Endothelial cell of umbilical vein (primary cell): ENCODE results near the gene CADPS. TPM values are rescaled to one million over a fixed set of nuclear protein-coding genes. Genes with fewer than 3 reads are reported as not detected.

Experiments used
- BruUV-seq: library from RNA; stranded (reverse); fragments of 400-500 nt; replicated peaks from 2 replicates; lab custom pipeline; 2021; lab: Mats Ljungman, UMichigan
- CTCF ChIA-PET: fragments of 300-600, 350-600 bp; sonication (Branson Sonifier 250); formaldehyde crosslinking; loops from one replicate; lab custom pipeline; 2021; ENCODE audit warnings: antibody characterized with exemption, inconsistent platforms; lab: Charles Lee
- POLR2A ChIA-PET: fragments of 300-600, 350-600 bp; sonication (Branson Sonifier 250); formaldehyde crosslinking; loops from one replicate; lab custom pipeline; 2021; ENCODE audit warnings: antibody characterized with exemption, inconsistent platforms; lab: Charles Lee
- DNase-seq: peaks from one replicate; pipeline ENCODE4 v3.0.0-alpha.2; 2011; ENCODE audit warnings: low read depth, low spot score
- FAIRE-seq: peaks from 2 replicates; lab custom pipeline; 2011; peaks lifted over from hg19 to GRCh38; lab: Jason Lieb, UNC
- H2AFZ ChIP-seq: 2 replicates; pipeline ENCODE4 v1.6.0; 2012; ENCODE audit warnings: low read depth, low read length, control low read depth, inconsistent platforms
- H3K27ac ChIP-seq: 2 replicates; pipeline ENCODE4 v1.5.1; 2011; ENCODE audit warnings: low read depth, mild to moderate bottlenecking, control low read depth, low read length, moderate library complexity; ENCODE audit not compliant: insufficient read depth
- H3K27me3 ChIP-seq, 2 experiments: 2 replicates each; pipeline versions ENCODE4 v1.6.0 to v1.6.1; 2011; ENCODE audit warnings: low read length in 2 of 2, mixed read lengths in 1 of 2; ENCODE audit not compliant: control insufficient read depth in 2 of 2, insufficient read depth in 2 of 2
- H3K36me3 ChIP-seq, 2 experiments: 2 replicates in 1 of 2; 3 replicates in 1 of 2; pipeline ENCODE4 v1.5.1; 2011; ENCODE audit warnings: low read length in 2 of 2, mild to moderate bottlenecking in 1 of 2, moderate library complexity in 1 of 2; ENCODE audit not compliant: control insufficient read depth in 2 of 2, insufficient read depth in 2 of 2; ENCODE audit errors: extremely low read depth in 1 of 2
- H3K4me1 ChIP-seq: 3 replicates; pipeline ENCODE4 v1.5.1; 2011; ENCODE audit warnings: mild to moderate bottlenecking, low read length; ENCODE audit not compliant: control insufficient read depth, insufficient read depth; ENCODE audit errors: extremely low read depth
- H3K4me2 ChIP-seq: 2 replicates; pipeline ENCODE4 v1.6.1; 2011; ENCODE audit warnings: low read length, control low read depth, mixed read lengths; ENCODE audit not compliant: insufficient read depth
- H3K4me3 ChIP-seq, 3 experiments: fragments of 200-600 bp in 1 of 3; sonication (generic), shearing (Covaris generic) in 1 of 3; replicated peaks in 1 of 3; 2 replicates each; pipeline ENCODE4 v1.5.1; 2011 to 2016; ENCODE audit warnings: control low read depth in 3 of 3, low read length in 3 of 3, mild to moderate bottlenecking in 2 of 3, inconsistent platforms in 1 of 3, low read depth in 1 of 3, moderate library complexity in 1 of 3; ENCODE audit not compliant: insufficient read depth in 1 of 3
- H3K79me2 ChIP-seq: 2 replicates; pipeline ENCODE4 v1.6.0; 2012; ENCODE audit warnings: low read length, inconsistent platforms; ENCODE audit not compliant: control insufficient read depth, insufficient read depth
- H3K9ac ChIP-seq: replicated peaks from 2 replicates; pipeline ENCODE3; 2011; ENCODE audit warnings: low read length, control low read depth; ENCODE audit not compliant: insufficient read depth; ENCODE audit errors: extremely low read depth
- H3K9me1 ChIP-seq: replicated peaks from 3 replicates; pipeline ENCODE4 v1.6.0; 2011; ENCODE audit warnings: mild to moderate bottlenecking, low read length; ENCODE audit not compliant: control insufficient read depth, insufficient read depth; ENCODE audit errors: extremely low read depth
- H3K9me3 ChIP-seq: replicated peaks from 2 replicates; pipeline ENCODE4 v1.5.1; 2012; ENCODE audit warnings: low read length, inconsistent platforms; ENCODE audit not compliant: control insufficient read depth, insufficient read depth
- H4K20me1 ChIP-seq: replicated peaks from 2 replicates; pipeline ENCODE3; 2011; ENCODE audit warnings: mild to moderate bottlenecking, low read length; ENCODE audit not compliant: control insufficient read depth, insufficient read depth; ENCODE audit errors: extremely low read depth
- CTCF ChIP-seq, 2 donors: IDR thresholded peaks; 1 replicate in 1 of 2; 2 replicates in 1 of 2; pipeline ENCODE4 v1.5.1; 2011; ENCODE audit warnings: low read length in 2 of 2, mild to moderate bottlenecking in 2 of 2, moderate library complexity in 2 of 2, control low read depth in 1 of 2, inconsistent platforms in 1 of 2, low read depth in 1 of 2; ENCODE audit not compliant: insufficient read depth in 1 of 2; ENCODE audit errors: extremely low read depth in 1 of 2
- EZH2 ChIP-seq: IDR thresholded peaks from 2 replicates; pipeline ENCODE4 v1.6.1; 2012; ENCODE audit warnings: borderline replicate concordance, low read depth, mild to moderate bottlenecking, moderate library complexity, low read length, inconsistent platforms; ENCODE audit not compliant: severe bottlenecking
- FOS ChIP-seq: IDR thresholded peaks from 2 replicates; pipeline ENCODE4 v1.6.1; 2011; ENCODE audit warnings: mild to moderate bottlenecking, low read length, moderate library complexity, borderline replicate concordance; ENCODE audit not compliant: insufficient read depth
- GATA2 ChIP-seq: IDR thresholded peaks from 2 replicates; pipeline ENCODE4 v1.7.0; 2011; ENCODE audit warnings: low read depth, mild to moderate bottlenecking, moderate library complexity, mixed read lengths, low read length; ENCODE audit not compliant: insufficient read length, insufficient read depth
- JUN ChIP-seq: IDR thresholded peaks from 2 replicates; pipeline ENCODE4 v1.6.1; 2011; ENCODE audit warnings: borderline replicate concordance, low read depth; ENCODE audit not compliant: insufficient read length, insufficient read depth
- MAX ChIP-seq: IDR thresholded peaks from 2 replicates; pipeline ENCODE4 v1.6.1; 2011; ENCODE audit not compliant: insufficient read depth, insufficient read length
- MYC ChIP-seq: IDR thresholded peaks from one replicate; pipeline ENCODE4 v1.6.1; 2011; ENCODE audit warnings: mild to moderate bottlenecking, low read depth, low read length
- POLR2A ChIP-seq: IDR thresholded peaks from 2 replicates; pipeline ENCODE4 v1.6.1; 2012; ENCODE audit warnings: low read depth, mild to moderate bottlenecking, control low read depth, low read length
- POLR2AphosphoS5 ChIP-seq: IDR thresholded peaks from 2 replicates; pipeline ENCODE4 v1.6.1; 2012; ENCODE audit warnings: low read depth, mild to moderate bottlenecking, control low read depth, low read length, moderate library complexity; ENCODE audit not compliant: insufficient read depth
- dilution Hi-C: fragments of 300-500 bp; cut with MboI; formaldehyde crosslinking; loops from one replicate; pipeline ENCODE4 v1.15.0; 2019; ENCODE audit warnings: low sequenced_read_pairs; ENCODE audit not compliant: extremely low pct_ligation_motif_present
- intact Hi-C: fragments of 100-400 bp; cut with micrococcal nuclease; formaldehyde crosslinking; loops from one replicate; pipeline ENCODE4 v1.10.0; 2022
- polyA plus RNA-seq, 4 experiments: library from polyadenylated mRNA; depleted of rRNA in 3 of 4; stranded (reverse) in 3 of 4; unstranded in 1 of 4; fragments of >200 nt; gene quantifications; 2 replicates each; pipeline versions ENCODE4 v1.2.1 to v1.2.3, GENCODE V29; 2011 to 2012; ENCODE audit warnings: missing spikeins in 1 of 4
- total RNA-seq: library from RNA; stranded (reverse); gene quantifications from 2 replicates; pipeline ENCODE4 v1.2.3, GENCODE V29; 2021

CADPS gene
- total and polyA plus RNA-seq, 2 donors (not counting 3 experiments of a cell fraction or from before 2014, with no cell fraction given) = not detected

- ChIA-PET POLR2A (no interaction called here), CTCF (interaction anchor here (1.0 to 1.3 kb wide), 2 partner anchors 8 to 35 kb away, joined by 3 read pairs; no protein-coding TSS in a partner anchor)
- H4K20me1 ChIP-seq = no peaks in the 10 kb centered on the region
- no peaks in the 10 kb centered on the region for H3K36me3 ChIP-seq
- no peak for DNase-seq
- dilution Hi-C loops (no loop called here), intact Hi-C loops (no loop called here)
- H3K9ac ChIP-seq = no peak overlapping the region
- TF ChIP-seq GATA2 = no peak
- no peak for TF ChIP-seq JUN
- TF ChIP-seq POLR2A = no peak
- TF ChIP-seq CTCF (IDR thresholded peaks at IDR 0.05; ENCODE audit: extremely low read depth in 1 of 2, insufficient read depth in 1 of 2, low read depth in 1 of 2, low read length in 2 of 2) = no peak
- TF ChIP-seq FOS = no peak
- no peak for TF ChIP-seq MYC
- no peak for TF ChIP-seq POLR2AphosphoS5
- TF ChIP-seq EZH2 = no peak
- no peak for TF ChIP-seq MAX
- H3K27ac ChIP-seq = no peak overlapping the region
- H3K9me1 ChIP-seq = no peaks in the 10 kb centered on the region
- BruUV-seq = no TSS peak
- H3K4me2 ChIP-seq = no peak overlapping the region
- H2AFZ ChIP-seq = no peak overlapping the region
- peaks cover 9 to 35% of the 10 kb centered on the region in 2 experiments for H3K27me3 ChIP-seq
- no peaks in the 10 kb centered on the region for H3K79me2 ChIP-seq
- H3K4me3 ChIP-seq = no peak overlapping the region
- no peaks in the 10 kb centered on the region for H3K9me3 ChIP-seq
- FAIRE-seq = no peak
- H3K4me1 ChIP-seq = no peaks in the 10 kb centered on the region
Measured at GRCh38 chr3:62538691-62539356, 336.4 kb downstream of the CADPS start.
